HEK293 (cell line): ENCODE results near the gene CA9.
A peak's percentile ranks its signal among the peaks of the same experiment; 100 is the strongest.

ENCODE experiments used
- FEZF1 ChIP-seq: fragments of 450-650 bp; formaldehyde crosslinking; IDR thresholded peaks from 2 replicates; pipeline ENCODE4 v1.5.1; 2016; ENCODE audit warnings: missing biosample characterization, missing genetic modification characterization
- KLF16 ChIP-seq: fragments of 450-650 bp; formaldehyde crosslinking; IDR thresholded peaks from 2 replicates; pipeline ENCODE4 v1.5.1; 2017; ENCODE audit warnings: missing biosample characterization, missing genetic modification characterization
- KLF17 ChIP-seq: fragments of 450-650 bp; formaldehyde crosslinking; IDR thresholded peaks from 2 replicates; pipeline ENCODE4 v1.5.1; 2016; ENCODE audit warnings: missing biosample characterization, missing genetic modification characterization
- KLF8 ChIP-seq: fragments of 450-650 bp; formaldehyde crosslinking; IDR thresholded peaks from 2 replicates; pipeline ENCODE4 v1.5.1; 2016; ENCODE audit warnings: missing biosample characterization, missing genetic modification characterization
- MEIS1 ChIP-seq: sonication (generic); formaldehyde crosslinking; IDR thresholded peaks from 2 replicates; pipeline ENCODE4 v1.8.1; 2022; ENCODE audit warnings: missing genetic modification reagents, mild to moderate bottlenecking, borderline replicate concordance
- MYNN ChIP-seq: fragments of 450-650 bp; formaldehyde crosslinking; IDR thresholded peaks from 2 replicates; pipeline ENCODE4 v1.5.1; 2016; ENCODE audit warnings: missing biosample characterization, missing genetic modification characterization, borderline replicate concordance
- ZBTB48 ChIP-seq: fragments of 450-650 bp; formaldehyde crosslinking; IDR thresholded peaks from 2 replicates; pipeline ENCODE4 v1.5.1; 2016; ENCODE audit warnings: missing biosample characterization, missing genetic modification characterization
- ZBTB6 ChIP-seq: fragments of 450-650 bp; formaldehyde crosslinking; IDR thresholded peaks from 2 replicates; pipeline ENCODE4 v1.5.1; 2017; ENCODE audit warnings: missing biosample characterization, missing genetic modification characterization
- ZBTB8A ChIP-seq: fragments of 450-650 bp; formaldehyde crosslinking; IDR thresholded peaks from 2 replicates; pipeline ENCODE4 v1.5.1; 2016; ENCODE audit warnings: missing biosample characterization, missing genetic modification characterization
- ZEB2 ChIP-seq: fragments of 450-650 bp; formaldehyde crosslinking; IDR thresholded peaks from 2 replicates; pipeline ENCODE4 v1.5.1; 2016; ENCODE audit warnings: missing biosample characterization, missing genetic modification characterization
- ZFP3 ChIP-seq: fragments of 450-650 bp; formaldehyde crosslinking; IDR thresholded peaks from 2 replicates; pipeline ENCODE4 v1.5.1; 2016; ENCODE audit warnings: low read depth, missing biosample characterization, missing genetic modification characterization
- ZNF146 ChIP-seq: fragments of 450-650 bp; formaldehyde crosslinking; IDR thresholded peaks from 2 replicates; pipeline ENCODE4 v1.5.1; 2016; ENCODE audit warnings: missing biosample characterization, missing genetic modification characterization
- ZNF148 ChIP-seq: fragments of 450-650 bp; formaldehyde crosslinking; IDR thresholded peaks from 2 replicates; pipeline ENCODE4 v1.5.0; 2017; ENCODE audit warnings: missing biosample characterization, missing genetic modification characterization, borderline replicate concordance
- ZNF155 ChIP-seq: fragments of 450-650 bp; formaldehyde crosslinking; IDR thresholded peaks from 2 replicates; pipeline ENCODE4 v1.5.1; 2016; ENCODE audit warnings: missing biosample characterization, missing genetic modification characterization
- ZNF157 ChIP-seq: fragments of 450-650 bp; formaldehyde crosslinking; IDR thresholded peaks from 2 replicates; pipeline ENCODE4 v1.5.1; 2016; ENCODE audit warnings: missing biosample characterization, missing genetic modification characterization
- ZNF18 ChIP-seq: fragments of 450-650 bp; formaldehyde crosslinking; IDR thresholded peaks from 2 replicates; pipeline ENCODE4 v1.5.1; 2016; ENCODE audit warnings: missing biosample characterization, missing genetic modification characterization
- ZNF248 ChIP-seq: fragments of 450-650 bp; formaldehyde crosslinking; IDR thresholded peaks from 2 replicates; pipeline ENCODE4 v1.5.1; 2017; ENCODE audit warnings: missing biosample characterization, missing genetic modification characterization
- ZNF266 ChIP-seq: fragments of 450-650 bp; formaldehyde crosslinking; IDR thresholded peaks from 2 replicates; pipeline ENCODE4 v1.5.1; 2016; ENCODE audit warnings: missing biosample characterization, missing genetic modification characterization, low read depth
- ZNF292 ChIP-seq: fragments of 450-650 bp; formaldehyde crosslinking; IDR thresholded peaks from 2 replicates; pipeline ENCODE4 v1.5.1; 2016; ENCODE audit warnings: low read depth, missing biosample characterization, missing genetic modification characterization, borderline replicate concordance
- ZNF302 ChIP-seq: fragments of 450-650 bp; formaldehyde crosslinking; IDR thresholded peaks from 2 replicates; pipeline ENCODE4 v1.5.1; 2016; ENCODE audit warnings: missing biosample characterization, missing genetic modification characterization, low read depth
- ZNF341 ChIP-seq: fragments of 450-650 bp; formaldehyde crosslinking; IDR thresholded peaks from 2 replicates; pipeline ENCODE4; 2016; ENCODE audit warnings: low read depth, missing biosample characterization, missing genetic modification characterization
- ZNF366 ChIP-seq: fragments of 450-650 bp; formaldehyde crosslinking; conservative IDR thresholded peaks from 2 replicates; pipeline ENCODE4 v1.5.1; 2016; ENCODE audit warnings: missing biosample characterization, missing genetic modification characterization
- ZNF37A ChIP-seq: fragments of 450-650 bp; IDR thresholded peaks from 2 replicates; pipeline ENCODE4 v1.5.1; 2018; ENCODE audit warnings: missing biosample characterization, missing genetic modification characterization
- ZNF501 ChIP-seq: fragments of 450-650 bp; formaldehyde crosslinking; IDR thresholded peaks from 2 replicates; pipeline ENCODE4 v1.5.1; 2016; ENCODE audit warnings: missing biosample characterization, missing genetic modification characterization
- ZNF521 ChIP-seq: fragments of 450-650 bp; formaldehyde crosslinking; IDR thresholded peaks from 2 replicates; pipeline ENCODE4 v1.5.1; 2017; ENCODE audit warnings: missing biosample characterization, mild to moderate bottlenecking, missing genetic modification characterization
- ZNF596 ChIP-seq: fragments of 450-650 bp; IDR thresholded peaks from 2 replicates; pipeline ENCODE4 v1.5.0; 2018; ENCODE audit warnings: missing biosample characterization, mild to moderate bottlenecking, missing genetic modification characterization, moderate library complexity
- ZNF830 ChIP-seq: fragments of 450-650 bp; IDR thresholded peaks from 2 replicates; pipeline ENCODE4 v1.5.0; 2018; ENCODE audit warnings: missing biosample characterization, missing genetic modification characterization, low read depth, mild to moderate bottlenecking, moderate library complexity
- TF ChIP-seq, protein P1 (sequence below): fragments of 450-650 bp; formaldehyde crosslinking; IDR thresholded peaks from 2 replicates; pipeline ENCODE4 v1.5.1; 2016; ENCODE audit warnings: missing biosample characterization, missing genetic modification characterization, borderline replicate concordance

CA9 gene

DNA sequence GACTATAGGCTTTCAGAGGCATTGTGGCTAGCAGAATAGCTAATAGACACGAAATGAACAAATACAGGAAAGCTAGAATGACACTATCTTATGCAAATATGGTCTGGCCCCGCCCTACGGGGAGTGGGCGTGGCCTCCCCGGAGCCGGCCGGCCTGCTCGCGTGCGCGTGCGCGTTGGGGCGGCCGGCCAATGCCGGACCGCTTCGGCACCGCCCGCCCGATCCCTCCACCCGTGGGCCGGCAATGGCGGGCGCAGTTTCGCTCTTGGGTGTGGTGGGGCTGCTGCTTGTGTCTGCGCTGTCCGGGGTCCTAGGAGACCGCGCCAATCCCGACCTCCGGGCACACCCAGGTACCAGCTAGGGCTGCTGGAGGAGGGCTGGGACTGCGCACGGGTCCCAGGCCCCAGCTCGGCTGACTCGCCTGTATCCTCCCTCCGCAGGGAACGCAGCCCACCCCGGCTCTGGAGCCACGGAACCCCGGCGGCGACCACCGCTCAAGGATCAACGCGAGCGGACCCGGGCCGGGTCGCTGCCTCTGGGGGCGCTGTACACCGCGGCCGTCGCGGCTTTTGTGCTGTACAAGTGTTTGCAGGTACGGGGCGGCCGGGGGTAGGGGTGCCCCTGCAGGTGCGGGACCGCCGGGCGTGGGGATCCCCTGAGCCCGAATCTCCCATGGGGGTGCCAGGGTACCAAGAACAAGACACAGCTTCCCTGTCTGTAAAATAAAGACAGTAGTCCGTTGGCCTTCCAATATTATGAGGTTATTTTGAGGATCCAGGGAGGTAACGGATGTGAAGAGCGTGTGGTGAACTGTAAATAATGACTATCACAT lies 15.4 kb upstream of the CA9 start, which contains the start of gene CCDC107 (continued):
- TF ChIP-seq ZNF266 (no peak), ZNF146 (no peak), ZBTB6 (peak; percentile 90), FEZF1 (tag by site-specific recombination) (no peak), MYNN (no peak), ZNF366 (tag by site-specific recombination) (no peak), ZNF157 (tag by site-specific recombination) (no peak), ZFP3 (tag by site-specific recombination) (no peak), ZNF37A (tag by site-specific recombination) (0 out of 2 replicates have a peak, but pooled peaks have one; percentile 37), ZNF248 (no peak), ZNF501 (tag by site-specific recombination) (peak; percentile 39), ZEB2 (tag by site-specific recombination) (0 out of 2 replicates have a peak, but pooled peaks have one; percentile 58), ZNF302 (no peak), ZNF155 (tag by site-specific recombination) (no peak), MEIS1 (CRISPR knock-in tag) (no peak), KLF17 (tag by site-specific recombination) (no peak), KLF16 (no peak; the same call in 1 of the 2 replicates), ZNF18 (tag by site-specific recombination) (no peak), ZNF596 (tag by site-specific recombination) (no peak), ZNF521 (tag by site-specific recombination) (no peak), ZNF148 (tag by site-specific recombination) (no peak), ZNF292 (tag by site-specific recombination) (no peak), ZBTB48 (tag by site-specific recombination) (peak; percentile 74), ZNF341 (tag by site-specific recombination) (no peak; the same call in 1 of the 2 replicates), ZNF830 (no peak), KLF8 (tag by site-specific recombination) (0 out of 2 replicates have a peak, but pooled peaks have one; percentile 28), ZBTB8A (tag by site-specific recombination) (peak; percentile 60)
- TF ChIP-seq, protein P1, sequence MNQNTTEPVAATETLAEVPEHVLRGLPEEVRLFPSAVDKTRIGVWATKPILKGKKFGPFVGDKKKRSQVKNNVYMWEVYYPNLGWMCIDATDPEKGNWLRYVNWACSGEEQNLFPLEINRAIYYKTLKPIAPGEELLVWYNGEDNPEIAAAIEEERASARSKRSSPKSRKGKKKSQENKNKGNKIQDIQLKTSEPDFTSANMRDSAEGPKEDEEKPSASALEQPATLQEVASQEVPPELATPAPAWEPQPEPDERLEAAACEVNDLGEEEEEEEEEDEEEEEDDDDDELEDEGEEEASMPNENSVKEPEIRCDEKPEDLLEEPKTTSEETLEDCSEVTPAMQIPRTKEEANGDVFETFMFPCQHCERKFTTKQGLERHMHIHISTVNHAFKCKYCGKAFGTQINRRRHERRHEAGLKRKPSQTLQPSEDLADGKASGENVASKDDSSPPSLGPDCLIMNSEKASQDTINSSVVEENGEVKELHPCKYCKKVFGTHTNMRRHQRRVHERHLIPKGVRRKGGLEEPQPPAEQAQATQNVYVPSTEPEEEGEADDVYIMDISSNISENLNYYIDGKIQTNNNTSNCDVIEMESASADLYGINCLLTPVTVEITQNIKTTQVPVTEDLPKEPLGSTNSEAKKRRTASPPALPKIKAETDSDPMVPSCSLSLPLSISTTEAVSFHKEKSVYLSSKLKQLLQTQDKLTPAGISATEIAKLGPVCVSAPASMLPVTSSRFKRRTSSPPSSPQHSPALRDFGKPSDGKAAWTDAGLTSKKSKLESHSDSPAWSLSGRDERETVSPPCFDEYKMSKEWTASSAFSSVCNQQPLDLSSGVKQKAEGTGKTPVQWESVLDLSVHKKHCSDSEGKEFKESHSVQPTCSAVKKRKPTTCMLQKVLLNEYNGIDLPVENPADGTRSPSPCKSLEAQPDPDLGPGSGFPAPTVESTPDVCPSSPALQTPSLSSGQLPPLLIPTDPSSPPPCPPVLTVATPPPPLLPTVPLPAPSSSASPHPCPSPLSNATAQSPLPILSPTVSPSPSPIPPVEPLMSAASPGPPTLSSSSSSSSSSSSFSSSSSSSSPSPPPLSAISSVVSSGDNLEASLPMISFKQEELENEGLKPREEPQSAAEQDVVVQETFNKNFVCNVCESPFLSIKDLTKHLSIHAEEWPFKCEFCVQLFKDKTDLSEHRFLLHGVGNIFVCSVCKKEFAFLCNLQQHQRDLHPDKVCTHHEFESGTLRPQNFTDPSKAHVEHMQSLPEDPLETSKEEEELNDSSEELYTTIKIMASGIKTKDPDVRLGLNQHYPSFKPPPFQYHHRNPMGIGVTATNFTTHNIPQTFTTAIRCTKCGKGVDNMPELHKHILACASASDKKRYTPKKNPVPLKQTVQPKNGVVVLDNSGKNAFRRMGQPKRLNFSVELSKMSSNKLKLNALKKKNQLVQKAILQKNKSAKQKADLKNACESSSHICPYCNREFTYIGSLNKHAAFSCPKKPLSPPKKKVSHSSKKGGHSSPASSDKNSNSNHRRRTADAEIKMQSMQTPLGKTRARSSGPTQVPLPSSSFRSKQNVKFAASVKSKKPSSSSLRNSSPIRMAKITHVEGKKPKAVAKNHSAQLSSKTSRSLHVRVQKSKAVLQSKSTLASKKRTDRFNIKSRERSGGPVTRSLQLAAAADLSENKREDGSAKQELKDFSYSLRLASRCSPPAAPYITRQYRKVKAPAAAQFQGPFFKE (tag by site-specific recombination) = no peak
